ENCODE measurements around the gene FSD1L.

- no peak for TF ChIP-seq POLR2A (IDR thresholded peaks at IDR 0.05)
- TF ChIP-seq, protein P1, sequence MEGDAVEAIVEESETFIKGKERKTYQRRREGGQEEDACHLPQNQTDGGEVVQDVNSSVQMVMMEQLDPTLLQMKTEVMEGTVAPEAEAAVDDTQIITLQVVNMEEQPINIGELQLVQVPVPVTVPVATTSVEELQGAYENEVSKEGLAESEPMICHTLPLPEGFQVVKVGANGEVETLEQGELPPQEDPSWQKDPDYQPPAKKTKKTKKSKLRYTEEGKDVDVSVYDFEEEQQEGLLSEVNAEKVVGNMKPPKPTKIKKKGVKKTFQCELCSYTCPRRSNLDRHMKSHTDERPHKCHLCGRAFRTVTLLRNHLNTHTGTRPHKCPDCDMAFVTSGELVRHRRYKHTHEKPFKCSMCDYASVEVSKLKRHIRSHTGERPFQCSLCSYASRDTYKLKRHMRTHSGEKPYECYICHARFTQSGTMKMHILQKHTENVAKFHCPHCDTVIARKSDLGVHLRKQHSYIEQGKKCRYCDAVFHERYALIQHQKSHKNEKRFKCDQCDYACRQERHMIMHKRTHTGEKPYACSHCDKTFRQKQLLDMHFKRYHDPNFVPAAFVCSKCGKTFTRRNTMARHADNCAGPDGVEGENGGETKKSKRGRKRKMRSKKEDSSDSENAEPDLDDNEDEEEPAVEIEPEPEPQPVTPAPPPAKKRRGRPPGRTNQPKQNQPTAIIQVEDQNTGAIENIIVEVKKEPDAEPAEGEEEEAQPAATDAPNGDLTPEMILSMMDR (IDR thresholded peaks at IDR 0.05 in 4 of 5, conservative IDR thresholded peaks at IDR 0.05 in 1 of 5) = no peak
Observed at GRCh38 chr9:105421154-105421553, 26.7 kb upstream of the FSD1L start.
